Measurements from ENCODE around the gene CAD.

CAD gene

DNA sequence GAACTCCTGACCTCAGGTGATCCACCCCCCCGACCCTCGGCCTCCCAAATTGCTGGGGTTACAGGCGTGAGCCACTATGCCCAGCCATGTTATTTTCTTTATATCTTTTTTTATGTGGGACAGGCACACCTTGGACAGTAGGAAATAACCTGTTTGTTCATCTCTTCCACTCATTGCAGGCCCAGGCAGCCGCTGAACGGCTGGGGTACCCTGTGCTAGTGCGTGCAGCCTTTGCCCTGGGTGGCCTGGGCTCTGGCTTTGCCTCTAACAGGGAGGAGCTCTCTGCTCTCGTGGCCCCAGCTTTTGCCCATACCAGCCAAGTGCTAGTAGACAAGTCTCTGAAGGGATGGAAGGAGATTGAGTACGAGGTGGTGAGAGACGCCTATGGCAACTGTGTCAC lies 8.4 kb downstream of the CAD start:
- TF ChIP-seq, protein P1, sequence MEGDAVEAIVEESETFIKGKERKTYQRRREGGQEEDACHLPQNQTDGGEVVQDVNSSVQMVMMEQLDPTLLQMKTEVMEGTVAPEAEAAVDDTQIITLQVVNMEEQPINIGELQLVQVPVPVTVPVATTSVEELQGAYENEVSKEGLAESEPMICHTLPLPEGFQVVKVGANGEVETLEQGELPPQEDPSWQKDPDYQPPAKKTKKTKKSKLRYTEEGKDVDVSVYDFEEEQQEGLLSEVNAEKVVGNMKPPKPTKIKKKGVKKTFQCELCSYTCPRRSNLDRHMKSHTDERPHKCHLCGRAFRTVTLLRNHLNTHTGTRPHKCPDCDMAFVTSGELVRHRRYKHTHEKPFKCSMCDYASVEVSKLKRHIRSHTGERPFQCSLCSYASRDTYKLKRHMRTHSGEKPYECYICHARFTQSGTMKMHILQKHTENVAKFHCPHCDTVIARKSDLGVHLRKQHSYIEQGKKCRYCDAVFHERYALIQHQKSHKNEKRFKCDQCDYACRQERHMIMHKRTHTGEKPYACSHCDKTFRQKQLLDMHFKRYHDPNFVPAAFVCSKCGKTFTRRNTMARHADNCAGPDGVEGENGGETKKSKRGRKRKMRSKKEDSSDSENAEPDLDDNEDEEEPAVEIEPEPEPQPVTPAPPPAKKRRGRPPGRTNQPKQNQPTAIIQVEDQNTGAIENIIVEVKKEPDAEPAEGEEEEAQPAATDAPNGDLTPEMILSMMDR (IDR thresholded peaks at IDR 0.05; ENCODE audit: low read depth, low read length, missing control alignments) = no peak
- DNase-seq (ENCODE audit: low read depth) = no peak
- no peak overlapping the region for H3K4me3 ChIP-seq (ENCODE audit: low read depth, low read length)

DNA sequence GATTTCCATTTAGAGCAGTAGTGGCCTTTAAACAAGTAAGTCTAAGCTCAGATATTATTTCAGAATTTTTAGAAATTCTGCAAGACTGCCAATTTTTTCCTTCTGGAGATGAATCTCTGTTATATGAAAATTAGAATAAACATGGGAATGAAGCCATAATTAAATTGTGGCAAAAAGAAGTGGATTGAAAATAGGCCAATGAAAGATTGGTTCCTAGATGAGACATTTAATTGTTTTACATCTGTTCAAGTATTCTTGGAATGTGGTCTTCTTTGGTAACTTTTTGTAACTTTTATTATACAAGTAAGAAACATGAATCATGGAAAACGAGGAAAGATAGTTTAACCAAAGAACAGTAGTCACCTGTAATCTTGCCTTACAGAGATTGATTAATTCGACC lies 10.3 kb downstream of the CAD start:
- H3K4me3 ChIP-seq (ENCODE audit: low read depth, low read length) = no peak overlapping the region
- DNase-seq (ENCODE audit: low read depth) = no peak
- TF ChIP-seq, protein P1 (IDR thresholded peaks at IDR 0.05; ENCODE audit: low read depth, low read length, missing control alignments) = no peak

DNA sequence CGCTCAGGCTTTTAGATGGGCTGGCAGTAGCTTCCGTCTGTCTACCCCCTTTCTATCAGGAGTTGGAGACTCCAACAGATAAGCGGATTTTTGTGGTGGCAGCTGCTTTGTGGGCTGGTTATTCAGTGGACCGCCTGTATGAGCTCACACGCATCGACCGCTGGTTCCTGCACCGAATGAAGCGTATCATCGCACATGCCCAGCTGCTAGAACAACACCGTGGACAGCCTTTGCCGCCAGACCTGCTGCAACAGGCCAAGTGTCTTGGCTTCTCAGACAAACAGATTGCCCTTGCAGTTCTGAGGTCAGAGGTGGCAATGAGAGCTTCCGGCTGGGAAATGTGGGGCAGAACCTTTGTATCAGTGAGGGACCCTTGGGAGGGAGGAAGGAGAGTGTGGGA lies 14.8 kb downstream of the CAD start:
- DNase-seq (ENCODE audit: low read depth) = no peak
- TF ChIP-seq, protein P1 (IDR thresholded peaks at IDR 0.05; ENCODE audit: low read depth, low read length, missing control alignments) = no peak
- H3K4me3 ChIP-seq (ENCODE audit: low read depth, low read length) = no peak overlapping the region

DNA sequence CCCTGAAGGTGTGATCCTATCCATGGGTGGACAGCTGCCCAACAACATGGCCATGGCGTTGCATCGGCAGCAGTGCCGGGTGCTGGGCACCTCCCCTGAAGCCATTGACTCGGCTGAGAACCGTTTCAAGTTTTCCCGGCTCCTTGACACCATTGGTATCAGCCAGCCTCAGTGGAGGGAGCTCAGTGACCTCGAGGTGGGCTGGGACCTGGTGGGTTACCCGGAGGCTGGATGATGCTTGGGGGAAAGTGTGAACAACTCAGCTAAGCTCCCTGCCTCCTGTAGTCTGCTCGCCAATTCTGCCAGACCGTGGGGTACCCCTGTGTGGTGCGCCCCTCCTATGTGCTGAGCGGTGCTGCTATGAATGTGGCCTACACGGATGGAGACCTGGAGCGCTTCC lies 16.2 kb downstream of the CAD start:
- no peak for DNase-seq (ENCODE audit: low read depth)
- TF ChIP-seq, protein P1 (IDR thresholded peaks at IDR 0.05; ENCODE audit: low read depth, low read length, missing control alignments) = no peak
- H3K4me3 ChIP-seq (ENCODE audit: low read depth, low read length) = no peak overlapping the region

DNA sequence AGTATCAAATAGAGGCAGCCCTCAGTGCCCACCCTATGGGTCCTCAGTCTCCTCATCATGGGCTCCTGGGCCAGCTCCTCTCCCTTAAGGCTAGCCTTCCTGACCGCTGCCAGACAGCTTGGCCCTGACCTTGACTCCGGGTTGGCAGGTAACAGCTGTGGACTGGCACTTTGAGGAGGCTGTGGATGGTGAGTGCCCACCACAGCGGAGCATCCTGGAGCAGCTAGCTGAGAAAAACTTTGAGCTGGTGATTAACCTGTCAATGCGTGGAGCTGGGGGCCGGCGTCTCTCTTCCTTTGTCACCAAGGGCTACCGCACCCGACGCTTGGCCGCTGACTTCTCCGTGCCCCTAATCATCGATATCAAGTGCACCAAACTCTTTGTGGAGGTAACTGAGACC lies 19.0 kb downstream of the CAD start:
- no peak for DNase-seq (ENCODE audit: low read depth)
- TF ChIP-seq, protein P1 (IDR thresholded peaks at IDR 0.05; ENCODE audit: low read depth, low read length, missing control alignments) = no peak
- no peak overlapping the region for H3K4me3 ChIP-seq (ENCODE audit: low read depth, low read length)

DNA sequence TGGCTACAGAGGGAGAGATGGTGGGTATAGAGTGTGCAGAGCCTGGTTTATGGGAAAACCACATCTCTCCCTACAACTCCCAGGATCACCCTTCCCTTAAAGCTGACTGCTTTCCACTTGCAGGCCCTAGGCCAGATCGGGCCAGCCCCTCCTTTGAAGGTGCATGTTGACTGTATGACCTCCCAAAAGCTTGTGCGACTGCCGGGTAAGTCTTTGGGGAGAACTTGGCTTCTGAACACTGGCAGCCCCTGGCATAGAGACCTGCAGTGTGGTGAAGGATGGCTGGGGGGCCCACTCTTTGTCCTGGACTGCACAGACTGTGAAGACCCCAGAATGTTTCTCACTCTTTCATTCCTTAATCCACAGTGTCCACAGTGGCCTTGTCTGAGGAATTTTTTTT lies 19.5 kb downstream of the CAD start:
- no peak for DNase-seq (ENCODE audit: low read depth)
- TF ChIP-seq, protein P1 (IDR thresholded peaks at IDR 0.05; ENCODE audit: low read depth, low read length, missing control alignments) = no peak
- no peak overlapping the region for H3K4me3 ChIP-seq (ENCODE audit: low read depth, low read length)

DNA sequence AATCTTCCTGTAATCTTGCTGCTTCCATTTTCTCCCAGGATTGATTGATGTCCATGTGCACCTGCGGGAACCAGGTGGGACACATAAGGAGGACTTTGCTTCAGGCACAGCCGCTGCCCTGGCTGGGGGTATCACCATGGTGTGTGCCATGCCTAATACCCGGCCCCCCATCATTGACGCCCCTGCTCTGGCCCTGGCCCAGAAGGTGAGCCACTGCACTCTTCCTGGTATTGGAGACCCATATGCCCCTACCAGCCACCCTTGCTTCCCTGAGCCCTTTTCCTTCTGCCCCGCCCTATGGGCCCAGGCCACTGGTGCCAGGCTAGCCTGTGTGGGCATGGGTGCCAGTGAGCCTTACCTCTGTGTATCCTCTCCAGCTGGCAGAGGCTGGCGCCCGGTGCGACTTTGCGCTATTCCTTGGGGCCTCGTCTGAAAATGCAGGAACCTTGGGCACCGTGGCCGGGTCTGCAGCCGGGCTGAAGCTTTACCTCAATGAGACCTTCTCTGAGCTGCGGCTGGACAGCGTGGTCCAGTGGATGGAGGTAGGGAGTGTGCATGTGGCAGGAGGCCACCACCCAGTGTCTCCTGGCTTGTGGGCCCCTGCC lies 20.3 kb downstream of the CAD start:
- TF ChIP-seq, protein P1 (IDR thresholded peaks at IDR 0.05; ENCODE audit: low read depth, low read length, missing control alignments) = no peak
- DNase-seq (ENCODE audit: low read depth) = no peak
- H3K4me3 ChIP-seq (ENCODE audit: low read depth, low read length) = no peak overlapping the region
